NCI-H446 treated with DMSO at 0.1 percent for 48 hours (cell line): ENCODE measurements around the gene ARFGAP2.
"Not testable (repeated sequence)": the region's sequence is repeated elsewhere in the genome, so short reads cannot be mapped to it uniquely, and the experiment has no call there.

Experiments
- DNase-seq: peaks from one replicate; lab custom pipeline; 2025; lab: John Stamatoyannopoulos, UW

ARFGAP2 gene

GRCh38 chr11:47176328-47177228, at the start of gene ARFGAP2:
Gene ARFGAP2 (minus strand): TSS chr11:47176879. CDS start chr11:47176853, 26 bp downstream.
- DNase-seq: peak; percentile 91

- DNase-seq: no peak
These were observed 49.1 kb upstream of the ARFGAP2 start for GRCh38 chr11:47225552-47226400.

- no peak for DNase-seq
These were observed 46.0 kb upstream of the ARFGAP2 start for GRCh38 chr11:47222696-47223095.

- no peak for DNase-seq
These were observed 43.7 kb upstream of the ARFGAP2 start for GRCh38 chr11:47220401-47220821.

- peak; percentile 61 for DNase-seq
These were observed 39.6 kb upstream of the ARFGAP2 start for GRCh38 chr11:47216121-47216798.

GRCh38 chr11:47215366-47215910, 38.8 kb upstream of the ARFGAP2 start:
- no peak for DNase-seq

GRCh38 chr11:47213950-47214565, 37.4 kb upstream of the ARFGAP2 start:
- peak; percentile 76 for DNase-seq

GRCh38 chr11:47212938-47213337, 36.3 kb upstream of the ARFGAP2 start:
- DNase-seq: no peak

- DNase-seq: no peak
These were observed 31.9 kb upstream of the ARFGAP2 start for GRCh38 chr11:47208628-47209027.

- DNase-seq: not testable (repeated sequence)
These were observed 31.4 kb upstream of the ARFGAP2 start for GRCh38 chr11:47208008-47208552.

- no peak for DNase-seq
These were observed 30.8 kb upstream of the ARFGAP2 start for GRCh38 chr11:47207459-47207858.

- DNase-seq: not testable (repeated sequence)
These were observed 29.9 kb upstream of the ARFGAP2 start for GRCh38 chr11:47206577-47206976.

- DNase-seq: no peak
These were observed 27.9 kb upstream of the ARFGAP2 start for GRCh38 chr11:47204637-47204989.

GRCh38 chr11:47202576-47202975, 25.9 kb upstream of the ARFGAP2 start:
- no peak for DNase-seq

- no peak for DNase-seq
These were observed 24.3 kb upstream of the ARFGAP2 start for GRCh38 chr11:47201015-47201414.

- DNase-seq: not testable (repeated sequence)
These were observed 21.5 kb upstream of the ARFGAP2 start for GRCh38 chr11:47198161-47198560.

- DNase-seq: no peak
These were observed 15.4 kb upstream of the ARFGAP2 start for GRCh38 chr11:47192111-47192510.

- not testable (repeated sequence) for DNase-seq
These were observed 14.5 kb upstream of the ARFGAP2 start for GRCh38 chr11:47191137-47191536.

- DNase-seq: no peak
These were observed 12.6 kb upstream of the ARFGAP2 start for GRCh38 chr11:47189100-47189834.

GRCh38 chr11:47188259-47188658, 11.6 kb upstream of the ARFGAP2 start:
- DNase-seq: no peak
